HepG2 (cell line): Measurements from ENCODE around the gene SCFD2.
"Not testable (repeated sequence)": the region's sequence is repeated elsewhere in the genome, so short reads cannot be mapped to it uniquely, and the experiment has no call there.

ENCODE experiments used
- CTCF ChIP-seq: sonication (generic); formaldehyde crosslinking; IDR thresholded peaks from 2 replicates; pipeline ENCODE4 v1.5.0; 2020; ENCODE audit warnings: mild to moderate bottlenecking, missing genetic modification reagents, moderate library complexity
- HIVEP1 ChIP-seq: sonication (generic); formaldehyde crosslinking; IDR thresholded peaks from 2 replicates; pipeline ENCODE4 v1.4.0; 2020; ENCODE audit warnings: mild to moderate bottlenecking, missing genetic modification reagents
- HNRNPL ChIP-seq: fragments of 200-400 bp; formaldehyde crosslinking; IDR thresholded peaks from 2 replicates; pipeline ENCODE4 v1.6.1; 2017; ENCODE audit warnings: mild to moderate bottlenecking, low read depth, low read length
- MXI1 ChIP-seq: IDR thresholded peaks from 3 replicates; pipeline ENCODE4 v1.6.1; 2012; ENCODE audit warnings: low read depth, low read length, inconsistent platforms, borderline replicate concordance
- SUZ12 ChIP-seq: fragments of 150-350 bp; IDR thresholded peaks from 2 replicates; pipeline ENCODE4 v1.6.1; 2014; ENCODE audit warnings: low read depth, low read length
- TCF12 ChIP-seq, 2 experiments: fragments of 450-650 bp in 1 of 2; sonication (generic) in 1 of 2; formaldehyde crosslinking in 1 of 2; IDR thresholded peaks; 2 replicates each; pipeline versions ENCODE4 v1.6.1 to v1.8.0; 2017 to 2022; ENCODE audit warnings: antibody characterized with exemption in 1 of 2, mild to moderate bottlenecking in 1 of 2, missing genetic modification reagents in 1 of 2, moderate library complexity in 1 of 2
- THAP11 ChIP-seq: IDR thresholded peaks from 2 replicates; pipeline ENCODE4 v1.6.1; 2016; ENCODE audit warnings: missing biosample characterization, missing genetic modification reagents
- TF ChIP-seq, protein P1 (sequence below): sonication (generic); formaldehyde crosslinking; IDR thresholded peaks from 2 replicates; pipeline ENCODE4 v1.5.0; 2020; ENCODE audit warnings: missing genetic modification reagents, mild to moderate bottlenecking, borderline replicate concordance
- TF ChIP-seq, protein P2 (sequence below): sonication (generic); formaldehyde crosslinking; IDR thresholded peaks from 2 replicates; pipeline ENCODE4 v1.4.0; 2020; ENCODE audit warnings: mild to moderate bottlenecking, missing genetic modification reagents

DNA sequence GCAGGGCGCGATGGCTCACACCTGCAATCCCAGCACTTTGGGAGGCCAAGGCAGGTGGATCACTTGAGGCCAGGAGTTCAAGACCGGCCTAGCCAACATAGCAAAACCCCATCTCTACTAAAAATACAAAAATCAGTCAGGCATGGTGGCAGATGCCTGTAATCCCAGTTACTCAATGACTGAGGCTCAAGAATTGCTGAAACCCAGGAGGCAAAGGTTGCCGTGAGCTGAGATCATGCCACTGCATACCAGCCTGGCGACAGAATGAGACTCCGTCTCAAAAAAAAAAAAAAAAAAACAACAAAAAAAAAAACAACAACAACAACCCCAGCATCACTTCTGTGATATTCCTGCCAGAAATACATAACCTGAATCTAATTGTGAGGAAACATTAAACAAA is 30.9 kb downstream of the SCFD2 start:
- TF ChIP-seq, protein P1, sequence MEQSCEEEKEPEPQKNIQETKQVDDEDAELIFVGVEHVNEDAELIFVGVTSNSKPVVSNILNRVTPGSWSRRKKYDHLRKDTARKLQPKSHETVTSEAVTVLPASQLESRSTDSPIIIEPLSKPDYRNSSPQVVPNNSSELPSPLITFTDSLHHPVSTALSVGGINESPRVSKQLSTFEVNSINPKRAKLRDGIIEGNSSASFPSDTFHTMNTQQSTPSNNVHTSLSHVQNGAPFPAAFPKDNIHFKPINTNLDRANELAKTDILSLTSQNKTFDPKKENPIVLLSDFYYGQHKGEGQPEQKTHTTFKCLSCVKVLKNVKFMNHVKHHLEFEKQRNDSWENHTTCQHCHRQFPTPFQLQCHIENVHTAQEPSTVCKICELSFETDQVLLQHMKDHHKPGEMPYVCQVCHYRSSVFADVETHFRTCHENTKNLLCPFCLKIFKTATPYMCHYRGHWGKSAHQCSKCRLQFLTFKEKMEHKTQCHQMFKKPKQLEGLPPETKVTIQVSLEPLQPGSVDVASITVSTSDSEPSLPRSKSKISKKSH (CRISPR knock-in tag) = not testable (repeated sequence)
- not testable (repeated sequence) for TF ChIP-seq HIVEP1 (CRISPR knock-in tag); CTCF (CRISPR knock-in tag); HNRNPL; THAP11 (CRISPR knock-in tag); TCF12 (IDR thresholded peaks at IDR 0.05); TCF12 (CRISPR knock-in tag; IDR thresholded peaks at IDR 0.05); SUZ12; MXI1
- TF ChIP-seq, protein P2, sequence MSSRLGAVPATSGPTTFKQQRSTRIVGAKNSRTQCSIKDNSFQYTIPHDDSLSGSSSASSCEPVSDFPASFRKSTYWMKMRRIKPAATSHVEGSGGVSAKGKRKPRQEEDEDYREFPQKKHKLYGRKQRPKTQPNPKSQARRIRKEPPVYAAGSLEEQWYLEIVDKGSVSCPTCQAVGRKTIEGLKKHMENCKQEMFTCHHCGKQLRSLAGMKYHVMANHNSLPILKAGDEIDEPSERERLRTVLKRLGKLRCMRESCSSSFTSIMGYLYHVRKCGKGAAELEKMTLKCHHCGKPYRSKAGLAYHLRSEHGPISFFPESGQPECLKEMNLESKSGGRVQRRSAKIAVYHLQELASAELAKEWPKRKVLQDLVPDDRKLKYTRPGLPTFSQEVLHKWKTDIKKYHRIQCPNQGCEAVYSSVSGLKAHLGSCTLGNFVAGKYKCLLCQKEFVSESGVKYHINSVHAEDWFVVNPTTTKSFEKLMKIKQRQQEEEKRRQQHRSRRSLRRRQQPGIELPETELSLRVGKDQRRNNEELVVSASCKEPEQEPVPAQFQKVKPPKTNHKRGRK (CRISPR knock-in tag) = not testable (repeated sequence)
